Skeletal muscle cell (primary cell): ENCODE measurements around the gene ADRA2B.
"Not testable (repeated sequence)": the region's sequence is repeated elsewhere in the genome, so short reads cannot be mapped to it uniquely, and the experiment has no call there.

Source experiments
- DNase-seq: peaks from one replicate; pipeline ENCODE4 v3.0.0-alpha.2; 2010; ENCODE audit warnings: low read depth
- H3K4me3 ChIP-seq: 2 replicates; pipeline ENCODE4 v1.5.1; 2011; ENCODE audit warnings: low read depth, mild to moderate bottlenecking, control low read depth, low read length, moderate library complexity

Gene ADRA2B

DNA sequence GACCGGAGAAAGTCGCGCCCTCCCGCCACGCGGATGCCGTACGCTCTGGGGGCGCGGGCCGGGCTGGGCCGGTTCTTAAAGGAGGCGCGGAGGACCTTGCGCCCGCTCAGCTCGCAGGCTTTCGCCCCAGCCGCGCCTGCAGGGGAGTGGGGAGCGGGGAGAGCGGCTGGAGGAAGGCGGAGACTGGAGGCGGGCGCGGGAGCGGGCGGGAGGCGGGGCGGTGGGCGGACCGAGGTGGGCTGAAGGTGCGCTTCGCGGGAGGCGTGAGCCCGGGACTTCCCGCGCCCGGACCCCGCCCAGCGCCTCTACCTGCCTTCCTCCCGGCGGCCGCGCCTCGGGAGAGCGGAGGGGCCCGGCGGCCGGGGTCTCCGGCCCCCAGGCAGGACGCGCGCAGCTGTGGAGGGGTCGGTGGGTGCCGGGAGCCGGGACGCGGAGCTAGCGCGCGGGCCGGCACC lies at the start of gene ADRA2B:
ADRA2B (minus strand) TSS at position 148 of the 455 bp plus-strand sequence. CDS start 422 bp downstream, outside the sequence.
- no peak for DNase-seq
- H3K4me3 ChIP-seq = peak within 1 kb of the TSS; percentile 37

DNA sequence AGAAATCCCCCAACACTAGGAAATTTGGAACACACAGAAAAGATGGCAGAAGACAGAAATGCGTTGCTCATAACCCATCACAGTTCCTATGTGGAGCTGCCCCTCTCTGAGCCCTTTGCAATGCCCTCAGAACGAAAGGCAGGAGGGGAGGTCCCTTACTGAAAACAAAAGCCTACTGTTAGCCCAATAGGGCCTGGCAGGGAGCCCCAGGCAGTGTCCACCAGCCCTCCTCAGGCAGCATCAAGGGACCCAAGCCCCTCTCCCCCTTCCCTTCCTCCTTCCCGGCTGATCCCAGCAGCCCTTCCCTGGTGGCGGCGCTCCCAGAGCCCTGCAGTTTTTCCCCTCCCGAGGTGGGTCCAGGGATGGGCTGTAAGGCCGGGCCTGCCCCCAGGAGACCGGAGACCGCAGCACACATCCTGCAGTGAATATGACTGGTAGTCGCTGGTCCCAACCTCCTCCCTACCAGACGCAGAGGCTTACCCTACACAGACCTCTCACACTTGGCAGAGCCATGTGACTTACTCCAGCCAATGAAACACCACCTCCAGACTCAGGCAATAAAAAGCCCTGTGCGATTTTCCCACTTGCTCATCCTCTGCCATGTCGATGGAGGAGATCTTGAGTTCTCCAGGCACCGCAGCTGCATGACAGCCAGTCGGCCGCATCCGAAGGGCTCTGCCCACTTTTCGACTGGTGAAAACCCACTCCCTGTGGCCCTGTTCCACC lies 48.3 kb upstream of the ADRA2B start:
- no peak overlapping the region for H3K4me3 ChIP-seq
- DNase-seq = no peak

DNA sequence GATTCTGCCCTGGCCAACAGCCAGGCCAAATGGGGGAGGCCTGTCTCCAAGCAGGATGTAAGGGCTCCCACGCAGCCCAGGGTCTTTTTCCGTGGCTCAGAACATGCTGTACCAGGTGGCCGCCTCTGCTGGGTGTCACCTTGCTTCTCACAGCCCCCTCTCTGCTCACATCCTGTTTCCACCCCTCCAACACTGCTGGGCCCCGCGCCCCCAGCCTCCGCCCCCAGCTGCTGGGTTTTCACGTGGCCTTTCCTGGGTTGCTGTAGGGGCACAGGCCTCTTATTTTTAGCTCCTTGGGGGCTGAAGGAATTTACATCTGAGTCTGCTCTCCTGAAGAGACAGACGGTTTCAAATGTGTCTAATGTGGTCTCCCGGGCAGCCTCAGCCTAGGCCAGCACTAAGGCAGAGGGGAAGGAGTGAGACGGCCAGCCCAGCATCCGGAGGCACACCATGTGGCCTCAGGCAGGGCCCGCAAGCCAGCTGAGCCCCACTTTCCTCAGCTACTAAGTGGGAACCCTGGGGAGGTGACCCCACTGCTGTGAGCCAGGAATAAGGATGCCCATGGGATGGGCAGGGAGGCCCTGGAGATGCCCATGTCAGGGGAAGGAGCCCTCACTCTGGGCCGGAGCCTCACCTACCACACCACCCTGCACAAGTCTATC lies 47.5 kb upstream of the ADRA2B start:
- H3K4me3 ChIP-seq = no peak overlapping the region
- DNase-seq = peak; percentile 59

DNA sequence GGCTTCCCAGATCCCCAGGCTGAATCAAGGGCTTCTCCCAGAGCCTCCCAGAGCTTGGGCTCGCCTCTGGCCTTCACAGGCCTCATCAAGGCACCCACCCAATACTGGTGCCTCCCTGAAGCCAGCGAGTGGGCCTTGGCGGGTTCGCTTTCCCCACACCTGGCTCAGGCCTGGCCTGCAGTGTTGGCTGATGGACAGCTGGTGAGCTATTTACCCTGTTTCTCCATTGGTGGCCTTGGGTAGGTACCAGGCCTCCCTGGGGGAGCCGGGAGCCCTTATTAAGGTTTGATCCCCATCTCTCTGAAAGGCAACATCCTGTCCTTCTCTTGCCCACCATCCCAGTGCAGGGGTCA lies 47.0 kb upstream of the ADRA2B start:
- no peak for DNase-seq
- H3K4me3 ChIP-seq = no peak overlapping the region

DNA sequence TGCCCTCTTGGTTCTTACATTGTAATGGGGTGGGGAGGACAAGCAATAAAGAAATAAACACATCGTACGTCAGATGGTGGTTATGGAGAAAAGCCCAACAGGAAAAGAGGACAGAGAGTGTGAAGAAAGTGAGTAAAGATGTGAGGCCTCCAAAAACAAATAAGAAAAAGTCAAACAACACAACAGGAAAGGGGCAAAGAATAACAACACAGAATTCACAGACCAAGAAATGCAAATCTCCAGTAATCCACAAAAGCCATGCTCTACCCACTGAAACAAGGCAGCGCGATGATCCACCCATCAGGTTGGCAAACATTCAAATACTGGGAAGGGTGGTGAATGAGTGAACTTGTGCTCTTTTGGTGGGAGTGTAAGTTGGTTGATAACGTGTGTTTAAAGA lies 45.5 kb upstream of the ADRA2B start:
- H3K4me3 ChIP-seq = no peak overlapping the region
- no peak for DNase-seq

DNA sequence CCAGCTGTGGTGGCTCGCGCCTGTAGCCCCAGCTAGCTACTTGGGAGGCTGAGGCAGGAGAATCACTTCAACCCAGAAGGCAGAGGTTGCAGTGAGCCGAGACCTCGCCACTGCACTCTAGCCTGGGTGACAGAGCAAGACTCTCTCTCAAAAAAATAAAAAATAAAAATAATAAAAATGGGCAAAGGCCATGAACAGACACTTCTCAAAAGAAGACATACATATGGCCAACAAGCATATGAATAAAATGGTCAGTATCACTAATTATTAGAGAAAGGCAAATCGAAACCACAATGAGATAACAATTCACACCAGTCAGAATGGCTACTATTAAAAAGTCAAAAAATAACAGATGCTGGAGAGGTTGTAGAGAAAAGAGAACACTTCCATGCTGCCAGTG lies 44.0 kb upstream of the ADRA2B start:
- not testable (repeated sequence) for H3K4me3 ChIP-seq, DNase-seq

DNA sequence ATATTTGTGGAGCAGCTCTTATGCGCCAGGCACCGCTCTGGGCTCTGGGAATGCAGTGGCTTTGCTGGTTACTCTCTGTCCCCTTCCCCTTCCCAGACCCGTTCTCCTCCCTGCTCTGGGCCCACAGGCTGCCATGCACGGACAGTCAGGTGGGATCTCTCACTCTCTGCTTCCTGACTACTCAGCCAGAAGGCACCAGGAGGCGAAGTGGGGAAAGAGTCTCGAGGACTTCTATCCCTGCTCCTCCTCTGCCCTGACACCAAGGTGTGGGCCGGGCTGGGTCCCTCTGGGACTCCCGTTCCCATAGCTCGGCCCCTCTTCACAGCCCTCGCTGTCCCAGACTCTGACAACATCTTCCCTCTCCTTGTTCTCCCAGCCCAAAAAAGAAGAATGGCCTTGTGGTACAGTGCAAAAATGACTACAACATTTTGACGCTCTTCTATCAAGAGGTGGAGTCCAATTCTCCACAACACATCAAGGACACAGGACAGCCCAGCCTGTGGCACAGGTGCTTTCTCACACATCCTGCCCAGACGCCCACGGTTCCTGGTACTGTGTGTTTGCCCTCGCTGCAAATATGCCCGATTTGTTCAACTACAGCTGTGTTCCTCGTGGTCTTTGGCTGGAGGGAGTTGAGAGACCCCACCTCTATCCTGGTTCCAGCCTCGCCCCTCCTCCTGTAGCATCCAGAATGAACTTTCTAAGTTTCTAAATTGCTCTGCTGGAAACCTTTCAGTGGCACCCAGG lies 42.9 kb upstream of the ADRA2B start:
- no peak overlapping the region for H3K4me3 ChIP-seq
- no peak for DNase-seq

DNA sequence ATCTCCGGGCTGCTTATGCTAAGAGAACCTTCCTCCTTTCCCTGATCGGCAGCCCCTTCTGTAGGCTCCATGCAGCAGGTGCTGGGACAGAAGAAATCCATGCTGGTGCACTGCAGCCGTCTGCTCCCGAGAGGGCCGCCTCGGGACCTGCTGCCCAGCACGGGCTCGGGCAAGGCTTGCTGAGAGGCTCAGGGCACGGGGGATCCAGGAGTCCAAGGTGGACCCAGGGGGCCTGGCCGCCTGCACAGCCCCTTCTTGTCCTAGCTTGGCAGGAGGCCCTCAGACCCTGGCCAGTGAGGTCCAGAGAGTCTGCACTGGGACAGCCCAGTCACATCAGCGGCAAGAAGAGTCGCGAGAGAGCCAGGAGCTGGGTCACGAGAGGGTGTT lies 42.2 kb upstream of the ADRA2B start:
- H3K4me3 ChIP-seq = no peak overlapping the region
- no peak for DNase-seq

DNA sequence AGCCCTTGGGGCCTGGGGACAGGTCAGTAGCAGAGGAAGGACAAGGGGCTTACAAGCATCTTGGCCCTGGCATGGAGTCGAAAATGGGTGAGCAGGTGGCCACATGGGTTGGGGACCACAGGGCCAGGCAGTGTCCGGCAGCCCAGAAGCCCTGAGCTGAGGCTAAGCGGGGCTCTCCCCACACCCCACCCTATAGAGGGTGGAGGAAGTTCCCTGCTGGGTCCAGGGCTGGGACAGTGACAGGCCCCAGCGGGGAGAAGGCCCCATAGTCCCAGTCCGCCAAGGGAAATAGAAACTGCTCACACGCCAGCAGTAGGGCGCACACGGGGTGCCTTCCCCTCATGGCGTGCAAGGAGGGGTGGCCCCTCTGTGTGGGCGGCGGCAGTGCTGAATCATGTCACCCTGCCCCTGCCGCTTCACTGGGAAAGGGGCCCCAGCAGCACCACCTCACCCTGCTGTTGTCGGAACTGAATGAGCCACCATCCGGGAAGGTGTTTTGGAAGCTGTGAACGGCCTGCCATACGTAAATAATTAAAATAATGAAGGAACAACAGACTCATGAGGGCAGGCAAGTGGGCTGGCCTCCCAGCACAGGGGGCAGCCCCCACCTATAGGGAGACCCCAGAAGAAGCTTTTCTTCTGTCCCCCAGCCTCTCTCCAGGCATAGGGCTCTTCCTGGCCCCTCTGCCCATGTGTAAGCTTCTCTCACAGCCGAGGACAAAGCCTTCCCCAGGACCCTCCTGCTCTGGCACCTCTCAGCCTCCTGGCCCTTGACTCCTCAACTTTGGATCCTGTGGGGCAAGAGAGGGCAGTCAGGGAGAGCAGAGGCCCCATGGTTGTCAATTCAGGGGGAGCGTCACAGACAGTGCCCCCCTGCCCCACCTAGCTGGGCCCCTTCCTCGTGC lies 41.5 kb upstream of the ADRA2B start:
- DNase-seq = no peak
- H3K4me3 ChIP-seq = no peak overlapping the region

DNA sequence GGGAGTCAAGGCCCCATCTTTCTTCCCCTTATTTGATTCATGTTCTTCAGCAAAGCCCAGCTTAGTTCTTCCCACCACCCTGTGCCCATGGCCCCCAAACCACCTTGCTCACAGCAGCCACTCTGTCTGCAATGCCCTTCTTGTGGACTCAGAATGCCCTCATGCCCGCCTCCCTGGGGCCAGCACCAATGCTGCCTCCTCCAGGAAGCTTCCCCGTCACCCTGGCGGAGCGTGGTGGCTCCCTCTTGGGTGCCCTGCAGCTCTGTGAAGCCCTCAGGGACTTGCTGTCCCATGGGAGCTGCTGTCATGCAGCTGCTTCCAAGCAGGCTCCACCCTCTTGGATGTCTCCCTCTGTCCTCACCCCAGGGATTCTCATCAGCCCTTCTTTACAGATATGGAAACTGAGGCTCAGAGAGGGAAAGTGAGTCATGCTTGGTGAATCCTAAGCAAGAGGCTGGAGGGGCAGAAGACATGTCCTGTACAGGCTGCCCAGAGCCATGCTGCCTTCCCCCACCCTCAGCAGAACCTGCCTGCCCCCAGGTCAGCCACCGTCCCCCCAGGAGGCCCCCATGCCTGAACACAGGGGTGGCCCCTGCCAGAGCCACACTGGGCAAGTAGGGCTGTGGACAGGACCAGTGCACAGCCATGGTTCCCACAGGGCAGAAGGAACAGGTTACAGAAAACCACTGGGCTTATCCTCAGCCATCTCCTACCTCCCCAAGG lies 40.7 kb upstream of the ADRA2B start:
- no peak for DNase-seq
- H3K4me3 ChIP-seq = no peak overlapping the region

DNA sequence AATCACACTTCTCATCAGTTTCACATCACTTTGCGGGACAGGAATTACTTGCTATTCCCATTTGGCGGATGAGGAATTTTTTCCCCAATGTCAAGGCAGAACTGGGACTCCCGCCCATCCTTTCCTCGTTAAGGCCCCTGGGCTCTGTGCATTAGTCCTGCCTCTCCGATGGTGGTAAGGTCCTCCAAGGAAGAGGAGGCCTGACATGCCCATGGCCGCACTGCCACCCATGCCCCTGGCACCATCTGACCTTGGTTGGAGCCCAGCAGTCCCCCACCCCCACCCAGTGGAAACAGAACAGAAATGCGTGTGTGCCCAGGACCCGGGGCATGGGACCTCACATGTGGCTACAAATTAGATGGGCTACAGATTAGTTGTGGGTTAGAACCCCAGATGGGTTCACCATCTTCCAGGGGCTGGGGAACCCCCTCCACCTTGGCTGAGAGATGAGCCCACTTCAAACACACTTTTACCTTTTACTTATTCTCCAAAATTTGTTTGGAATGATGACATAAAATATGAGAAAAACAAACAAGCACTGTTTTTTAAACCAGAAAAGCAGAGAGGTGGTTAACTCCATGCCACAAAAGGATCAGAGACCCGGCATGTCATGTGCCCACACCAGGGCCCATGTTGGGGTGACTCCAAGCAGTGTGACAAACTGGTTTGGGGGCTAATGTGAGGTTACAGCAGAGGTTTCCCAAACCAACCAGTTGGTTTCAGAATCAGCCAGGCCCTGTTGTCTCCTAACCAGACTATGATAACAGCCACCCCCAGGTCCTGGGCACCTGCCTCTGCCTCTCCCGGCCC lies 39.8 kb upstream of the ADRA2B start:
- no peak overlapping the region for H3K4me3 ChIP-seq
- no peak for DNase-seq

DNA sequence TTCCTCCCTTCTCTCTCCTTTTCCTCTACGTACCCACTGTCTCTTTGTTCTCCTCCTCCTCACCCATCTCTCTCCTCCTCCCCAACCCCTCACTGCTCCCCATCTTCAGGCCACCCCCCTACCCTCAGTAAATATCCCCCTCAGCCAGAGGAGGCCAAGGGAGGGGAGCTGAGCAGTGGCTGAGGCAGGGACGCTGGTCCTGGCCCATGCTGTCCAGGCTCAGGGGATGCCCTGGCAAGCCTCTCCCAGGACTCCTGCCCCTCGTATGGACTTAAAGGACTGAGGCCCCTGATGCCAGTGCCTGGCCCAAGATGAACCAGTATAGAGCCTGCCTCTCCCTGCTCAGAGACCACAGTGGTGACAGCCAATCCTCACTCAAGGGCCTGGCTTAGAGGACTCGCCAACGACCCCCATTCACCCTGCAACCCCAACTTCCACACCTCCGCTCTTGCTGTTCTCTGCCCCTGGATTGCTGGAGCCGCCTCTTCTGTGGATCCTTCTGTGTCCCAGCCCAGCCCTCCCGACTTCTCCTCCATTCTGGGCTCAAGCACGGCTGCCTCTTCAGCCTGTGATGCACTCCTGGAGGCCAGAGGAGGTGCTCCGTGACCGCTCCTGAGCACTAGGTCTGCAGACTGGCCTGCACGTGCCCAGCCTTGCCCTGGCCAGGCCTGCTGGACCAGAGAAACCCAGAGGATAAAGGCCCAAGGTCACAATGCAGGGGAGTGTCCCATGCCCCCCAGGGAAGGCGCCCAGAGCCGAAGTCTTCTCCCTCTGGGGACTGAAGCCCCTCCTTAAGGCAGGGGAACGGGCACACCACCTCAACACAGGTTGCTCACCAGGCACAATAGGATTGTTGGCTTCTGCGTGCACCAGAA lies 38.4 kb upstream of the ADRA2B start:
- no peak for DNase-seq
- no peak overlapping the region for H3K4me3 ChIP-seq

DNA sequence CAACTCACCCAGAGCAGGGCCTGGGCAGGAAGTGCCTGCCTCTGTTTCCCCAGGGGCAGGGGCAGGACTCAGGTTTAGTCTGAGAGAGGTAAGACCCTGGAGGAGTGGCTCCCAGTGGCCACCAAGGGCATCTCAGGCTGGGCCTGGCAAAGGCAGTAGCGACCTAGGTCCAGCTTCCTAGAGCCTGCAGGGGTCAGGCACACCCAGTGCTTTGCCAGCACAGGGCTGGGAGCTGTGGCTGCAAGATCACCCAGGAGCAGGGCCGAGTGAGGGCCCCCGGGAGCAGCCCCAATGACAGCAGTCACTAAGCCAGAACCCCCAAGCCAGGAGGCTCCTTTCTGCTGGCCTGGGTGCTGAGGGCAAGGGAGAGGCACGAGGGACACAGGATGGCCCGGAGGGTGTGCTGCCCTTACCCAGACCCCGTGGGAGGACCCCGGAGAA lies 37.6 kb upstream of the ADRA2B start:
- no peak for DNase-seq
- H3K4me3 ChIP-seq = no peak overlapping the region

DNA sequence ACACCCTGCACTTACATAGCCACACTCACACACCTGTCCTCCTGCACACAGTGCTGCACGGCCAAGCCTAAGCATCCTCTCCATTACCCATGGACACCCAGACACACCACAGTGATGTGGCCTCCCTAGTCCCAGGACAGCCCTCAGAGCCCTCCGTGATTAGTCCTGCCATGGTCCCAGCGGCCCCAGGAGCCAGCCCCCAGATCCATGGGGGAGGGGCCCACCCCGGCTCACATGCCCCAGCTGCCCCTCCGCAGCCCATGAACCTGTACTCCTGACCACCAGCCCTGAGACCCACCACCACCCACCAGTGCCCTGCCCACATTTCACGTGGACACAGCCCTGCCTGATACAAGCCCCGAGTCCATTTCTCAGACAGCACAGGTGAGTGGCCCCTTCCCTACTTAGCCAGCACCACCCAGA lies 36.9 kb upstream of the ADRA2B start:
- no peak overlapping the region for H3K4me3 ChIP-seq
- no peak for DNase-seq

DNA sequence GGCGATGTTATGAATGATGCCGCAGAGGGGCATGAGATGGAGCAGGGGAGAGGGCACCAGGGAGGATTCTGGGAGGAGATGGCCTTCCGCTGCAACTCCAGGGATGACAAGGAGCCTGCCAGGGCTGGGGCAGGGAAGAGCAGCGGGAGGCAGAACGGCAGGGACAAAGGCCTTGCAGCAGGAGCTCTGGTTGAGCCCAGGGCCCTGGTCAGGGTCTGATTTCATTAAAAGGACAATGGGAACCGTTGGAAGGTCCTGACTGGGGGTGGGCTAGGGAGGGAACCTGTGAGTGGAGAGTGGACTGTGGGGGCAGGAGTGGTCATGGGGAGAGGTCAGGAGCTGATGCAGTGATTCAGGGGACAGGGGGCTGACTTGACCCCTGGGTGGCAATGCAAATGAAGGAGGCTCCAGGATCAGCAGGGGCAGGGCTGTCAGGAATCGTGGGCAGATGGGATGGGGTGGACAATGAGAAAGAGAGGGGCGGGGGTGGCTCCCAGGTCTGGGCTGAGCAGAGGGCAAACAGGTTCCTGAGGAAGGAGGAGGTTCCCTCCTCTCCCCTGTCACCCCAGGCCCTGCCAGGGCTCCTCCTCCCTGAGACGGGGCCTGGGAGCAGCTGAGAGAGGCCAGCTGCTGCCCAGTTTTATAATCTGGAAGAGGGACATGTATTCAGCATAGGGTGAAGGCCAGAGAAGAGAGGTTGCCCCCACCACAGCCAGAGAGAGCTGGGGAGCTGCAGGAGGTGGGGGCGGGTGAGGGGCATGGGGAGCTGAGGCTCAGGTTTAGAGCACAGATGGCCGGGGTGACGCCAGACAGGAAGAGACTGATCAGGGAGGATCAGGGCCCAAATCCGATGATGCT lies 36.2 kb upstream of the ADRA2B start:
- no peak for DNase-seq
- no peak overlapping the region for H3K4me3 ChIP-seq

DNA sequence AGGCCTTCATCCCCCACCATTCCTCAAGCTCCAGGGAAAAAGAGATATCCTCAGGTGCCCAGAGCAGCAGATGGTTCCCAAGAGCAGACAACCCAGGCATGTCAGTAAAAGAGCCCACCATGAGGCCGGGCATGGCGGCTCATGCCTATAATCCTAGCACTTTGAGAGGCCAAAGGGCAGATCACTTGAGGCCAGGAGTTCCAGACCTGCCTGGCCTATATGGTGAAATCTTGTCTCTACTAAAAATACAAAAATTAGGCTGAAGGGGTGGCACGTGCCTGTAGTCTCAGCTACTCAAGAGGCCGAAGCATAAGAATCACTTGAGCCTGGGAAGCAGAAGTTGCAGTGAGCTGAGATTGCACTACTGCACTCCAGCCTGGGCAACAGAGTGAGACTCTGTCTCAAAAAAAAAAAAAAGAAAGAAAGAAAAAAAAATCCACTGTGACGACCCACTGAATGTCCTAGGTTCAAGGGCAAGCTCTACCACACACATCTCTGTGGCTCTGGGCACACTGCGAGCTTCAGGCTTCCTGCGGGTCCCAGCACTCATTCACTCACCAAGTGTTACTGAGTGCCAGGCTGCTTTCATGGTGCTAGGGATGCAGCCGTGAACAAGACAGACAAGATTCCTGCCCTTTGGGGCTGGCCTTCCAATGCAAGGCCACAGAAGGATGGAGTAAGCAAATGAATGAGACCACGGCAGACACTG lies 35.4 kb upstream of the ADRA2B start:
- H3K4me3 ChIP-seq = no peak overlapping the region
- DNase-seq = no peak
